Gastroesophageal sphincter (tissue), 4 donors: ENCODE measurements around the gene GSDME. TPM values are rescaled to one million over a fixed set of nuclear protein-coding genes. Genes with fewer than 3 reads are reported as not detected.

Experiments
- ATAC-seq: fragments of 150-250 bp; one replicate; pipeline ENCODE4 v1.9.1; 2016; ENCODE audit warnings: mild to moderate bottlenecking, moderate library complexity
- H3K27ac ChIP-seq, 4 donors: fragments of 200-600 bp; sonication (generic) in 3 of 4; 1 replicate in 3 of 4; 2 replicates in 1 of 4; pipeline ENCODE4 v1.5.1; 2016 to 2019
- H3K27me3 ChIP-seq: fragments of 200-600 bp; sonication (generic); one replicate; pipeline ENCODE4 v1.5.1; 2019
- H3K36me3 ChIP-seq, 2 donors: fragments of 200-600 bp; sonication (generic); one replicate each; pipeline ENCODE4 v1.5.1; 2019; ENCODE audit warnings: control low read depth in 1 of 2
- H3K4me1 ChIP-seq, 3 donors: fragments of 200-600 bp; sonication (generic); 1 replicate in 2 of 3; 2 replicates in 1 of 3; pipeline ENCODE4 v1.5.1; 2016 to 2019; ENCODE audit warnings: control low read depth in 2 of 3
- H3K4me3 ChIP-seq, 2 donors: fragments of 200-600 bp; sonication (generic); one replicate each; pipeline ENCODE4 v1.5.1; 2019; ENCODE audit warnings: mild to moderate bottlenecking in 1 of 2, moderate library complexity in 1 of 2
- H3K9me3 ChIP-seq, 3 donors: fragments of 200-600 bp; sonication (generic); one replicate each; pipeline ENCODE4 v1.5.1; 2017 to 2019; ENCODE audit warnings: control low read depth in 2 of 3
- CTCF ChIP-seq, 4 experiments: fragments of 200-600 bp in 2 of 4; fragments of 450-650 bp in 2 of 4; sonication (generic) in 1 of 4; IDR thresholded peaks; one replicate each; pipeline ENCODE4 v1.5.1; 2017 to 2019; ENCODE audit warnings: antibody characterized with exemption in 4 of 4, mild to moderate bottlenecking in 2 of 4, moderate library complexity in 2 of 4
- EP300 ChIP-seq: sonication (generic); formaldehyde crosslinking; IDR thresholded peaks from one replicate; pipeline ENCODE4 v1.6.1; 2017; ENCODE audit warnings: antibody characterized with exemption, mild to moderate bottlenecking
- POLR2A ChIP-seq, 2 donors: fragments of 450-650 bp; IDR thresholded peaks; one replicate each; pipeline ENCODE4 v1.6.1; 2017; ENCODE audit warnings: antibody characterized with exemption in 2 of 2, mild to moderate bottlenecking in 2 of 2, moderate library complexity in 1 of 2
- POLR2AphosphoS5 ChIP-seq: sonication (generic); formaldehyde crosslinking; IDR thresholded peaks from one replicate; pipeline ENCODE4 v1.6.1; 2017; ENCODE audit warnings: antibody characterized with exemption
- WGBS, 2 donors: methylation state at CpG; one replicate each; pipeline ENCODE4 v1.1.5; 2018; ENCODE audit warnings: low coverage in 1 of 2; 5-methylcytosine and 5-hydroxymethylcytosine counted together
- total RNA-seq, 4 donors: library from RNA; depleted of rRNA; stranded (reverse); fragments of >200 nt; gene quantifications; one replicate each; pipeline ENCODE4 v1.1.0, GENCODE V29; 2016

The GSDME gene
- total RNA-seq, 4 donors from 2014 or later, result 6.4 to 9.8 (median 8.4) TPM

GRCh38 chr7:24718431-24718831, 38.8 kb downstream of the GSDME start:
- TF ChIP-seq POLR2A (IDR thresholded peaks at IDR 0.05), result no peak
- TF ChIP-seq EP300, result no peak
- no peak for TF ChIP-seq CTCF (IDR thresholded peaks at IDR 0.05)
- TF ChIP-seq POLR2AphosphoS5, result no peak
- H3K4me3 ChIP-seq, result no peak overlapping the region
- peaks cover 0 to 28% of the 10 kb centered on the region in 2 donors for H3K36me3 ChIP-seq
- WGBS, 2 donors, result 80 to 90% methylated on average over 1 to 2 of the region's 5 CpGs
- H3K27ac ChIP-seq, result no peak overlapping the region
- no peaks in the 10 kb centered on the region for H3K27me3 ChIP-seq
- no peak for ATAC-seq
- no peaks in the 10 kb centered on the region for H3K9me3 ChIP-seq
- H3K4me1 ChIP-seq, result no peaks in the 10 kb centered on the region

GRCh38 chr7:24717694-24718320, 39.5 kb downstream of the GSDME start:
- 59 to 73% methylated on average over 2 to 6 of the region's 7 CpGs for WGBS, 2 donors
- H3K4me1 ChIP-seq, result no peaks in the 10 kb centered on the region
- TF ChIP-seq EP300, result no peak
- no peak for TF ChIP-seq POLR2A (IDR thresholded peaks at IDR 0.05)
- TF ChIP-seq POLR2AphosphoS5, result no peak
- no peak for TF ChIP-seq CTCF (IDR thresholded peaks at IDR 0.05)
- H3K4me3 ChIP-seq, result no peak overlapping the region
- no peak for ATAC-seq
- H3K9me3 ChIP-seq, result no peaks in the 10 kb centered on the region
- H3K36me3 ChIP-seq, result peaks cover 0 to 29% of the 10 kb centered on the region in 2 donors
- no peak overlapping the region for H3K27ac ChIP-seq
- no peaks in the 10 kb centered on the region for H3K27me3 ChIP-seq

- Histone ChIP-seq H3K27me3 (no peaks in the 10 kb centered on the region), H3K9me3 (no peaks in the 10 kb centered on the region), H3K36me3 (peaks cover 0 to 29% of the 10 kb centered on the region in 2 donors), H3K4me3 (no peak overlapping the region), H3K4me1 (no peaks in the 10 kb centered on the region), H3K27ac (no peak overlapping the region)
- WGBS, 2 donors, result 90 to 93% methylated on average over 3 to 4 of the region's 14 CpGs
- no peak for ATAC-seq
- TF ChIP-seq POLR2AphosphoS5 (no peak), POLR2A (IDR thresholded peaks at IDR 0.05) (no peak), EP300 (no peak), CTCF (IDR thresholded peaks at IDR 0.05) (no peak)
Measured at GRCh38 chr7:24717247-24717622, 40.0 kb downstream of the GSDME start.

GRCh38 chr7:24716480-24717246, 40.6 kb downstream of the GSDME start:
- WGBS, 2 donors, result 89 to 91% methylated on average over 5 to 8 of the region's 9 CpGs
- no peak for ATAC-seq

More at GRCh38 chr7:24716480-24717246, 40.6 kb downstream of the GSDME start:
- Histone ChIP-seq H3K9me3 (no peaks in the 10 kb centered on the region), H3K4me3 (no peak overlapping the region), H3K4me1 (no peaks in the 10 kb centered on the region), H3K27me3 (no peaks in the 10 kb centered on the region), H3K36me3 (peaks cover 0 to 29% of the 10 kb centered on the region in 2 donors), H3K27ac (no peak overlapping the region)
- TF ChIP-seq EP300 (no peak), POLR2A (IDR thresholded peaks at IDR 0.05) (no peak), CTCF (IDR thresholded peaks at IDR 0.05) (no peak), POLR2AphosphoS5 (no peak)
